ENCODE results near the gene AGAP3. TPM values are rescaled to one million over a fixed set of nuclear protein-coding genes. Genes with fewer than 3 reads are reported as not detected.

AGAP3 gene
- polyA plus RNA-seq, 4 donors: 54.8 to 92.1 (median 68.4) TPM

DNA sequence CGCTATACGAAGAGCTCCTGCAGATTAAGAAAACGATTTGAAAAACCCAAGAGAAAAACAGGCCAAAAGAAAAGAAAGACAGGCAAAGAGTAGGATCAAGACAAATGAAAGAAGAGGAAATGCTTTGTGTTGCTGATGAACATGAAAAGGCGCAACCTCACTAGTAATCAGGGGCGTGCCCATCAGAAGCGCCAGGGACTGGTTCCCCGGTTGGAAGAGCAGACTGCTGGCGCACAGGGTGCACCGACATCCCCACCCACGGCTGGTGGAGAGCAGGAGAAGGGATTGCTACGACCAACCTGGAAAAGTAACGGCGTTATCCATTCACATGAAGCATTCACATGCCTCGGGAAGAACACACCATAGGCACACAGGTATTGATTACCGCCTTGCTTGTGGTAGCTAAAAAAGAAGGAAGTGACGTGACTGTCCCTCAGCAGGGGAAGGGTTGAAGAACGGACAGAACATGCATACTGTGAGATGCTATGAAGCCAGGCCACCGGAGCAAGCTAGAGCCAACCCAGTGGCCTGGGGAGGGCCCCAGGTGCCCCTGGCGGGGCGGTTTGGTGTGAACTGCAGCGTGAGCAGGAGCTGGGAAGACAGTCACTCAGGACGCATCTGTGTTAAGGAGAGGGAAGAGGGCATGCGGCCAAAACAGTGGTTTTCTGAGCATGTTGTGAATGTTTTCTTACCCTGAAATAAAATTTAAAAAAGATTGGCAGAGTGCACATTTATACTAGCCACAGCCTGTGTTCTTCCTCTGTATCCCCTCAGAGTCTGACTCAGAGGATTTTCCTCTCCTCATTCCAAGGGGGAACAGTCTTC, 18.3 kb downstream of the AGAP3 start:
- DNase-seq (ENCODE audit: low read depth in 4 of 4, low spot score in 2 of 4): no peak

DNA sequence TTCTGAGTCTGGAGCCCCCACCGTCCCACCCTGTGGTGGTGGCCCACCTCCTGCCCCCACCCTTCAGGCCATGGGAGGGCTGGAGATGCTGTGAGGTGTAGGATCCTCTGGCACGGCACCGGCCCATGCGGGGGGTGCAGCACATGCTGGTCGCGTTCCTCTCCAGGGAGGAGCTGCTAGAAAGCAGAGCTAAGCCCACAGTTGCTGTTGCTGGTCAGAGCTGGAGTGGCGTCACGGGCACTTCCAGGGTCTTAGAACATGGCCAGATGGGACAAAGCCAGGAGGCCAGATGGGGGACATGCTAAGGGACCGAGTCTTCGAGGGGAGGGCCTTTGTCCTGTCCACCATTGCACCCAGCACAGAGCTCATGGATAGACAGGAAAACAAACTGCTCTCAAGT, 21.6 kb downstream of the AGAP3 start:
- no peak for DNase-seq (ENCODE audit: low read depth in 4 of 4, low spot score in 2 of 4)

DNA sequence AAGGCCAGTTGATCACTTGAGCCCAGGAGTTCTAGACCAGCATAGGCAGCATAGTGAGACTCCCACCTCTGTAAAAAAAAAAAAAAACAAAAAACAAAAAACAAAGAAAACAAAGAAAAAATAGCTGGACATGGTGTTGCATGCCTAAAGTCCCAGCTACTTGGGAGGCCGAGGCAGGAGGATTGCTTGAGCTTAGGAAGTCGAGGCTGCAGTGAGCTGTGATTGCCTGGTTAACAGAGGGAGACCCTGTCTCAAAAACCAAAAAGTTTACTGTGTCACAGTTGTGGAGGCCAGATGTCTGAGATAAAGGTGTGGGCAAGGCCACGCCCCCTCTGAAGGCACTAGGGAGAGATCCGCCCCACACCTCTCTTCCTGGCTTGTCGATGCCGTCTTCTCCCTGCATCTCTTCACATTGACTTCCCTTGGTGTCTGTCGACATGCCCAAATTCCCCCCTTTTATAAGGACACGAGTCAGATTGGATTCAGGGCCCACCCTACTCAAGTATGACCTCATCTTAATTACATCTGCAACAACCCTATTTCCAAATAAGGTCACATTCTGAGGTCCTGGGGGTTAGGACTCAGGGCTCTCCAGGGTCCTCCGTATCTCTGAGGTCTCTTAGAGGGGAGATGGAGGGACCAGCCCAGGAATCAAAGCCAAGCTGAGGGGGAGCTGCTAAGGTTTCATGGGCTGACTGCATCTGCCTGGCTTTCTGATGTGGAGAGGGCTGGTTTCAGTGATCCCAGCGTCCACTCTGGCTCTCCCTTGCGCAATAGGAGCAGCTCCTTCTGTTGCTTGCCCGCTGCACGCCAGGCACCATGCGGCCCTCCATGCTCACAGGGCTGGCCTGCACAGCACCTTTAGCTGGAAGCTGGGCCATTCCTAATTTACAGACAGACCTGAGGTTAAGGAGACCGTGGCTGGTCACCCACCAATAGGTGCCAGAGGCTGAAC, 23.1 kb downstream of the AGAP3 start:
- no peak for DNase-seq (ENCODE audit: low read depth in 4 of 4, low spot score in 2 of 4)

DNA sequence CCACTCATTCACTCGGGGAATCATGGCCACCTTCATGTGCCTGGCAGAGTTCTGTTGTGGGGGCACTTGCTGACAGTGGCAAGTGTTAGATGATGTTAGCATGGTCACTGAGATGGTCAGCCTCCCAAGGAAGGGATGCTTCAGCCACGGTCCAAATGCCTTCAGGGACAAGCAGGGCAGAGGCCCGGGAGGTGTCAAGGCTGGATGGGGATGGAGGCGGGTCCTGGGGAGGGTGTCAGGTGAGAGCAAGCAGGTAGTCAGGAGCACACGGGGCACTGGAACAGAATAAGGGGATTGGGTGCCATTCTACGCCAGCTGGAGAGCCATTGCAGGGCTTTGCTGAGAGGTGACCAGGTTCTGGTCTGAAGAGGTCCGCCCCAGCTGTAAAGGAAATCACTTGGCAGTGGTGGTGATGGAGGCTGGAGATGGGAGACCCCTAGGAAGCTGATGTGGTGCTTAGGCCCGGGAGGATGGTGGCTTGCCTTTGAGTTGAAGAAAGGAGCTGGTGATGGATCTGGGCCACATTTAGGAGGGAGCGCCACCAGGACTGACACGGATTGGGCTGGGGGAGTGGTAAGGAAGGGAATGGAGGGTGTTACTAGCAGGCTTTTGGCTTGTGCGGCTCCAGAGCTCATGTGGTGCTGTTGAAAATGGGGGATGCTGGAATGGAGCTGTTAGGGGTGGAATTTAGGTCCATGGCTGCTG, 24.1 kb downstream of the AGAP3 start:
- DNase-seq (ENCODE audit: low read depth in 4 of 4, low spot score in 2 of 4): no peak

DNA sequence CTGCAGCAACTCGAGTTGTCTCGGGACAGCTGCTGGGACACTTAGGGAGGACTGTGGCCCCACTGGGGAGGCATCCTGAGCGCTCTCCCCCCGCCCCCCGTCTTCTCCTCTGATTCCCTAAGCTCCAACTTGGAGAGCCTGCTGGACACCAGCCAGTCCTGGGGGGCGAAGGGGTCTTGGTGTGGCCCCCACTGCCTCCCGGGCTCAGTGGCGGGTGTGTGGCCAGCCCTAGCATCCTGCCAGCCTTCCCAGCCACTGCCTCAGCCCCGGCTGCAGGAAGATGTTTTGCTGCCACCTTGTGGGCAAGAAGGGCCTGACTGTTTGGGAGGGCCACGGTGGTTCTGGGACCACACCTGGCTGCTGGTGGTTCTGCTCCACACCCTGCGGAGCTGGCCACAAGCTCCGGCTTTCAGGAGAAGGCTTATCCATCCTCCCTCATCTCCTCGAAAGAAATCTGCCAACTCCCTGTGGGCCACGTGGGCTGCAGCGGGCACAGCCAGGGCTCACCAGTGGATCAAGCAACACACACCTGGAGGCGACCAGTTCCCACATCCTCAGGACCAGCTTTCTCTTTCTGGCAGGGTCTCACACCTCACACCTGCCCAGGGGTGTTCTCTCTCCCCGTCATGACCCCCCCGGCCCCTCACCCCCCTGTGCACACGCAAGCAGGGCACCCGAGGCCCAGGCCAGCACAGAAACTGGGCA, 24.8 kb downstream of the AGAP3 start:
- no peak for DNase-seq (ENCODE audit: low read depth in 4 of 4, low spot score in 2 of 4)

DNA sequence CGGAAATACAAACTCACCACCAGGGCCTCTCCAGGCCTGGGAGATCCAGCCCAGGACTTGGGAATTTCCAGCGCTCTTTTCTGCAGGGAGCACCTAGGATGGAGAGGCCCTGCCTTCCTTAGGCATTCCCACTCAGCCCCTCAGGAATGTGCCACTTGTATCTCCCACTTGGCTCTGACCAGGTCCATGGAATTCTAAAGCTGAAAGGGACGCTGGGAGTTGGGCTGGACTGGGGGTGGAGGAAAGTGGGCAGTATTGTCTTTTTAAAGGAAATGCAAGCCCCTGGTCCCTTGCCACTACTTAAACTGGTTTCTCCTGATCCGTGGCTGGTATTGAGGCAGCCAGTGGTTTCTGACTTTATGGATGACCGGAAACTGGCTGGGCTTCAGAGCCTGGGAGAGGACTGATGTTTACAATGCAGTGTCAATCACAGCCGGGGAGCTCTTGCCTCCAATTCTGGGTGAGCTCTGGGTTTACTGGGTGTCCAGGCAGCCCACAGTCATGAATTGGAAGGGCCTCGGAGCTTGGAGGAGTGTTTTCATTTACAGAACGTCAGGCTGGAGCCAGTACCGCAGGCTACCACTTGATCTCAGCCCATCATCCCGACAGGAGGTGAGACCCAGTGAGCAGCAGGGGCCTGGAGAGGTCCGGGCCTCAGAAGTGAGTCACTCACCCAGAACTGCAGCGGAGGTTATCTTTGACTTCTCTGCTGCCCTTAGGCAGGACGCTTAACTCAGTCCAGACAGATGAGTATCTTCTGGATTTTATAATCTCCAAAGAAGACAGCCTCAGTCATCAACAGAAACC, 27.3 kb downstream of the AGAP3 start:
- no peak for DNase-seq (ENCODE audit: low read depth in 4 of 4, low spot score in 2 of 4)

DNA sequence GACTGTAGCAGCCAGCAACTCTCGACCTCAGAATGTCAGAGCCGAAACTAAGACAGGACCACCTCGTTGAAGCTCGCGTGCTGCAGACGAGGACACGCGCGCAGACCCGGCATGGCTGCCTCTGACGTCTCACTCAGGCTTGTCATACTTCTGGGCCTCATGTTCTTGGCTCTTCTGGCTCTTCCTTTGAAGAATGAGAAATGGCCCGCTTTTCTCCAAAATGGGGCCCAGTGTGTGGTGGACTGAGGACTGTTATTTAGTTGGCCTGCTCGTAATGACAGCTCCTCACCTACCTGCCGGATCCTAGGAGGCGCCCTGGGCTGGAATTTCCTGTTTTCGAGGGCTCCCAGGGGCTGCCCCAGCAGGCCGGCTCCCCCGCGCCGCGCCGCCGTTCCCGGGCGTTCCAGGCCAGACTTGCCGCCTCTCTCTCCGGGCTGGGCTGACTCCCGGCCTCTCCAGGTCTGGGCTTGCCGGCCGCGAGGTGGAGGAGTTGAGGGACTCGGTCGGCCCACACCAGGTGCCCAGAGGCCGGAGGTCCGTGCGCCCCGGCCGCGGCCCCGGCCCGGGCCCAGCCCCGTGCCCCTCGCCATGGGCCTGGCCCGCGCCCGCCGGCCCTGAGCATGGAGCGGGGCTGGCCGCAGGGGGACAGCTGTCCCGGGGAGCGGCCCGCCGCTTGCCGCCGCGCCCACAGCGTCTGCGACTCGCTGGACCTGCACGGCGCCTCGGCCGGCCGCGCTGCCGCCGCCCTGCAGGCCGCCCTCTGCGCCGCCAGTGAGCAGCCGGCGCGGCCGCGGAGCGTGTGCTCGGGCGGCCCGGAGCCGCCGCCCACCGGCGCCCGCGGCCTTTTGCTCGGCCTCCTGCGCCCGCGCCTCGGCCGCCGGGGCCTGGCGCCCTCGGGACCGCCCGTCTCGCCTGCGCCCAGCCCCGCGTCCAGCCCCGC, 28.1 kb downstream of the AGAP3 start:
- no peak for DNase-seq (ENCODE audit: low read depth in 4 of 4, low spot score in 2 of 4)

DNA sequence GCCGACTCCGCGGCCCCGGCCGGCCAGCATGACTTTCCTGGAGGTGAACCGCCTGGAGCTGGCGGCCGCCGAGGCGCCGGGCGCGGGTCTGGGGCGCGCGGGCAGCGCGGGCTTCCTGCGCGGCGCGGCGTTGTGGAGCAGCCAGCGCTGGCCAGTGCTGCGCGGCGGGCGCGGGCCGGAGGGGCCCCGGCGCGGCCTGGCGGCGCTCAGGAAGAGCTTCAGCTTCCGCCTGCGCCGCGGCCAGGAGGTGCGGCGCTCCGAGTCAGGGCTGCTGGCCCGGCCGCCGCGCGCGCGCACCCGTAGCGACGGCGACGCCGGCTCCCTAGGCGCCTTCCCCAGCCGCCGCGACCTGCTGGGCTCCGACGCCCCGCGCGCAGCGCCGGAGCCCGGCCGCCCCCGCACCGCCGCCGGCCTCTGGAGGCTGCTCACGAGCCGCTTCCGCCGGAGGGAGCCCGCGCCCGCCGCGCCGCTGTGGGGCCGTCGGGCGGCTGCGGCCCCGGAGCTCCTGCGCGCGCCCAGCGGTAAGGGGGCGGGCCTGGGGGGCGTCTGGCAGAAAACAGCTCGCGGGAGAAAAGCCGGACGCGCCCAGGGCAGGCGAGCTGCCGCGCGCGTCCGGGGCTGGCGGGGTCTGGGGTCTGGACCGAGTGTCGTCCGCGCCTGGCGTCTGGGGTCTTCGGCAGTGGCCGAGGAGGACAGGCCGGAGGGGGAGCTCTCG, 29.0 kb downstream of the AGAP3 start:
- DNase-seq (ENCODE audit: low read depth in 4 of 4, low spot score in 2 of 4): no peak

DNA sequence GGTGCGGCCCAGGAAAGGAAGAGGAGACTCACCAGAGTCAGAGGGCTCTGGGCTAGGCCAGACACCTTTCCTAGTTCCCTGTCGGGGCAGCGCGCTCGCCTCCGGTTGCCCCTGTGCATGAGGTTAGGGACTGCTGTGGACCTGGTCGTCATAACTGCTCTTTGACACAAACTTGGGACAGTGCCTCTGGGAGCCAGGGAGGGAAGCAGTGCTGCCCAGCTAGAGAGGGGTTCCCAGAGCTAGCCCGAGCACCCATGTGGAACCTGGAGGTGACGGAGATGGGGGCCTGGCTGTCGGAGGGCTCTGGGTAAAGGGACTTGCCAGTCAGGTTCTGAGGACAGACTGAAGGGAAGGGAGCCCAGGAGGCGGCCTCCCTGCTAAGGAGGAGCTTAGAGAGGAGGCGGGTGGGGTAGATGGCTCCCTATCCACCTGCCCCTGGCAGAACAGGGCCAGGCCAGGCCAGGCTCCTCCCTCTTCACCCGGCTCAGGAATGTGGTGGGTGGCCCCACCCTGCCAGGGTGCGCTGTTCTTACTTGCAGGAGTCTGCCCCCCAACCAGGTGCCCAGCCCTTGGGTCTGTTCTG, 29.7 kb downstream of the AGAP3 start:
- DNase-seq (ENCODE audit: low read depth in 4 of 4, low spot score in 2 of 4): no peak

DNA sequence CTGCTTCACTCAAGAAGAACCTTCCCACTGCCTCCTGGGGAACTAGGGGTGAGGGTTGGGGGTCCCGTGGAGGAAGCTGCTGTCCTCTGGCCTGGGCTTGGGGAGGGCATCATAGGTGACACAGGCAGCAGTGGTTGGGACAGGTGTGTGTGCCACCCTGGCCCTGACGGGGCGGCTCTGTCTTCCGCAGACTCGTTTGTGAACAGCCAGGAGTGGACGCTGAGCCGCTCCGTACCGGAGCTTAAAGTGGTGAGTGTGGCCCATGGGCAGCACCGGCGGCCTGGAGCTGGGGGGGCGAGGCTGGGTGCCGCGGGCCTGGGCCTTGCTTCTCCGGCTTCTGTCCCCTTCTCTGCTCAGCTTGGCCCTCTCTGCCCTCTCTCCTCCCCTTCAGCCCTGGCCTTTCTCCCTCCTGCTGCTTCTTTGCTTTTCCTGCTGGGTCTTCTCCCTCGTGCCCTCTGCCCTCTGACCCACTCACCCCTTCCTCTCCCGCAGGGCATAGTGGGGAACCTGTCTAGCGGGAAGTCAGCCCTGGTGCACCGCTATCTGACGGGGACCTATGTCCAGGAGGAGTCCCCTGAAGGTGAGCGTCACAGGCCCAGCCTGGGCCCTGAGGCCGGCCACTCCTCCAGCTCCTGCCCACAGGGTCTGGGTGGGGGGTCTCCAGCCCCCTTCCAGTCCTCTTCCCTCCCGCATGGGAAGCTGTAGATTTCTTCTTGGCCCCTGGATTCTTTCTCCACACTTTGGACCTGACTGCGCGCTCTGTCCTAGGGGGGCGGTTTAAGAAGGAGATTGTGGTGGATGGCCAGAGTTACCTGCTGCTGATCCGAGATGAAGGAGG, 30.5 kb downstream of the AGAP3 start:
- DNase-seq (ENCODE audit: low read depth in 4 of 4, low spot score in 2 of 4): no peak

DNA sequence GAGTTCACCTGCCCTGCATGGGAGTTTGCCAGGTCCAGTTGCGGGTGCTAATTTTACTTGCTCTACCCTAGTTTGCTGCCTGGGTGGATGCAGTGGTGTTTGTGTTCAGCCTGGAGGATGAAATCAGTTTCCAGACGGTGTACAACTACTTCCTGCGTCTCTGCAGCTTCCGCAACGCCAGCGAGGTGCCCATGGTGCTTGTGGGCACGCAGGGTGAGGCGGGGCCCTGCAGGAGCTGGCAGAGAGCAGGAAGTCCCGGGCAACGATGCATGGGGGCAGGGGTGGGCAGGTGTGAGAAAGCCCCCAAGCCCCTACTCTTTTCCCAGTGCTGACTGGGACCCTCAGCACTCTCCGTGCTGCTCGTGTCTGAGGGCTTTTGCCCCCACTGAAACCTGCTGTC, 31.3 kb downstream of the AGAP3 start:
- DNase-seq (ENCODE audit: low read depth in 4 of 4, low spot score in 2 of 4): no peak

DNA sequence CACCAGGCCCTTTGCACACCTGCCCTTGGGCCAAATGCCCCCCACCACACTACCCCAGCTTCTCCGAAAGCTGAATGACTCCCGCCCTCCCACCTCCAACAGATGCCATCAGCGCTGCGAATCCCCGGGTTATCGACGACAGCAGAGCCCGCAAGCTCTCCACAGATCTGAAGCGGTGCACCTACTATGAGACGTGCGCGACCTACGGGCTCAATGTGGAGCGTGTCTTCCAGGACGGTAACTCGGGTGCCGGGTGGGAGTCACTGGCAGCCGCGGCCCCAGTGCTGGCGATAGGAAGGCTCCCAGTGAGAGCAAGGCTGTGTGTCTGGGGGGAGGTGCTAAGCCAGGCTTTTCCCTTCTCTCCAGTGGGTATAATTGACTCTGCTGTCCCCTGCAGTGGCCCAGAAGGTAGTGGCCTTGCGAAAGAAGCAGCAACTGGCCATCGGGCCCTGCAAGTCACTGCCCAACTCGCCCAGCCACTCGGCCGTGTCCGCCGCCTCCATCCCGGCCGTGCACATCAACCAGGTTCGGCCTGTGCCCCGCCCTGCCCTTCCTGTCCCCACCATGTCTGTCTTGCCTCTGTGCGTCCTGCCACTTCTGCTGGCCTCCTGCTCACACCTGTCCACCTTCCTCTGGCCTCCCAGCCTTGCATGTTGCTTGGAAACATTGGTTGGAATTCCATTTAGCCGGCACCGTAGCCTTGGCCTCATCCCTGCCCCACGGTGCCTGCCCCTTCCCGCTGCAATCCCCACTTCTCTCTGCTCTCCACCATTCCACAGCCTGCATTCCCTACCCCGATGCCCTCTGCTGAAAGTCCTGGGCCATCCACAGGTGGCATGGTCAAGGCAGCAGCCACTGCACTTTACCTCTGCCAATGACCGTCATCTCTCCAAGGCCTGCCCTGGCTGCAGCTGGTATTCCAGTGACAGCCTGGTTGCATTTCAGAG, 32.1 kb downstream of the AGAP3 start:
- no peak for DNase-seq (ENCODE audit: low read depth in 4 of 4, low spot score in 2 of 4)

DNA sequence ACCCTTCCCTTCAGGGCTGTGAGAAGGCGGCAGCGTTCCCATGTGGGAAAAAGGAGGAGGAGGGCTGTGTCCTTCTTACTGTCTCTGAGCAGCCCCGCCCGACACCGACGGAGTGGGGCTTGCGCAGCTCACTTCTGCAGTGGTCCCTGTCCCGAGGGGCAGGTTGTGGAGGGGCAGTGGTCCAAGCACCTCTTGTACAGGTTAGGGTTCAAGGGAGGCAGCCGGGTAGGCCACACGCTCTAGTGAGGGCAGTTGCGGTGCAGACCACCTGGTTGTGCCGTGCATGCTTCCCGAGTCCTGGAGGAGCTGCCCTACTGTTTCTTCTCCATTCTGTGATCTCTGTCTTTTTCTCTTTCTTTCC, 32.8 kb downstream of the AGAP3 start:
- no peak for DNase-seq (ENCODE audit: low read depth in 4 of 4, low spot score in 2 of 4)

DNA sequence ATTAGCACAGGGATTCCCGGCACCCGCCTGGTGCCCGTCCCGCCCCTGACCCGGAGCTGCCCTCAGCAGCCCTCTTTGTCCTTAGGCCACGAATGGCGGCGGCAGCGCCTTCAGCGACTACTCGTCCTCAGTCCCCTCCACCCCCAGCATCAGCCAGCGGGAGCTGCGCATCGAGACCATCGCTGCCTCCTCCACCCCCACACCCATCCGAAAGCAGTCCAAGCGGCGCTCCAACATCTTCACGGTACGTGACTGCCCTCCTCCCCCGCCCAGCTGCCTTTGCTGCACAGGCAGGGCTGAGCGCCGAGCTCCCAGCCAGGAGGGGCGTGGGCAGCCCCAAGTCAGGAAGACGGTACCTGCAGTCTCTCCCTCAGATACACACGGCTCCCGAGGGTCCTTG, 33.6 kb downstream of the AGAP3 start:
- DNase-seq (ENCODE audit: low read depth in 4 of 4, low spot score in 2 of 4): no peak

DNA sequence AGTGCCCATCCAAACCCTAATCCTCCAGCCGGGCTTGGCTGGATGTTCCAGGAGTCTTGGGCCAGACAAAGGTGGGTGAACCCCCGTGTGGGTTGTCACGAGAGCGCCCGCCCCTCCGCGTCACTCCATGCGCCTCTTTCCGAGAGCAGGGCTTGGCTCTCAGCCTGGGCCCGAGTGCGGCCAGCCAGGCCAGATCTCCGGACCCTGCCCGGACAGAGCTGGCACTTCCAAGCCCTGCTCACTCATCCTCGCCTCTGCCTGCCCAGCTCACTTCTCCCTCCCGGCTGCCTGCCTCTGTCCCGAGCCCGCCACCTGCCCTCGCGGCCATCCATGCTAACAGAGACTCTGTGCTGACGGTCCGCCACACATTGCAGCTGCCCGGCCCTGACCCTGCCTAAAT, 34.6 kb downstream of the AGAP3 start:
- no peak for DNase-seq (ENCODE audit: low read depth in 4 of 4, low spot score in 2 of 4)
